SK-N-SH (cell line): ENCODE data around the gene CD68. TPM values are rescaled to one million over a fixed set of nuclear protein-coding genes. Genes with fewer than 3 reads are reported as not detected.

Experiments used
- CTCF ChIA-PET: fragments of 300-600, 350-600 bp; formaldehyde crosslinking; extraction: SDS; loops from one replicate; lab custom pipeline; 2021; lab: Yijun Ruan, JAX
- POLR2A ChIA-PET: fragments of 350-600 bp; sonication (Branson Sonifier 250); formaldehyde crosslinking; extraction: SDS; loops from one replicate; lab custom pipeline; 2020; ENCODE audit warnings: antibody characterized with exemption, inconsistent platforms; lab: Yijun Ruan, JAX
- DNase-seq: peaks from one replicate; pipeline ENCODE4 v3.0.0; 2012
- H2AFZ ChIP-seq: fragments of 200-600 bp; sonication (generic); 2 replicates; pipeline ENCODE4 v1.8.1; 2016; ENCODE audit warnings: antibody characterized with exemption, mild to moderate bottlenecking, low read depth
- H3F3A ChIP-seq: fragments of 200-600 bp; sonication (generic); replicated peaks from 2 replicates; pipeline ENCODE3; 2016; ENCODE audit warnings: antibody characterized with exemption, mild to moderate bottlenecking; ENCODE audit not compliant: insufficient read depth
- H3K27ac ChIP-seq, 2 experiments: fragments of 200-500 bp in 1 of 2; fragments of 200-600 bp in 1 of 2; sonication (Bioruptor generic) in 1 of 2; sonication (generic), shearing (Covaris generic) in 1 of 2; 2 replicates each; pipeline versions ENCODE4 v1.5.1 to v1.6.1; 2014 to 2016; ENCODE audit warnings: low read depth in 2 of 2, inconsistent platforms in 1 of 2, low read length in 1 of 2, mild to moderate bottlenecking in 1 of 2, mixed read lengths in 1 of 2
- H3K27me3 ChIP-seq: fragments of 200-600 bp; sonication (generic), shearing (Covaris generic); 2 replicates; pipeline ENCODE4 v1.6.1; 2016; ENCODE audit warnings: mixed run types; ENCODE audit not compliant: insufficient read depth
- H3K36me3 ChIP-seq, 2 experiments: fragments of 200-500 bp in 1 of 2; fragments of 200-600 bp in 1 of 2; sonication (Bioruptor generic) in 1 of 2; sonication (generic) in 1 of 2; replicated peaks in 1 of 2; 2 replicates each; pipeline versions ENCODE3 to v1.5.1; 2014 to 2016; ENCODE audit warnings: low read length in 1 of 2, mild to moderate bottlenecking in 1 of 2; ENCODE audit not compliant: insufficient read depth in 2 of 2, control insufficient read depth in 1 of 2
- H3K4me1 ChIP-seq, 2 experiments: fragments of 200-500 bp in 1 of 2; fragments of 200-600 bp in 1 of 2; sonication (Bioruptor generic) in 1 of 2; sonication (generic), shearing (Covaris generic) in 1 of 2; 2 replicates each; pipeline versions ENCODE4 v1.5.1 to v1.6.1; 2014 to 2016; ENCODE audit warnings: low read depth in 1 of 2, low read length in 1 of 2, mixed run types in 1 of 2; ENCODE audit not compliant: insufficient read depth in 2 of 2, control insufficient read depth in 1 of 2
- H3K4me2 ChIP-seq: fragments of 200-600 bp; sonication (generic), shearing (Covaris generic); 2 replicates; pipeline ENCODE4 v1.6.1; 2017; ENCODE audit warnings: mixed run types
- H3K4me3 ChIP-seq, 2 experiments: fragments of 200-500 bp in 1 of 2; fragments of 200-600 bp in 1 of 2; sonication (Bioruptor generic) in 1 of 2; sonication (generic), shearing (Covaris generic) in 1 of 2; 2 replicates each; pipeline versions ENCODE4 v1.5.1 to v1.8.1; 2014 to 2016; ENCODE audit warnings: low read depth in 2 of 2, inconsistent platforms in 1 of 2, low read length in 1 of 2, mild to moderate bottlenecking in 1 of 2, mixed read lengths in 1 of 2, moderate library complexity in 1 of 2
- H3K79me2 ChIP-seq: fragments of 200-600 bp; sonication (generic); 2 replicates; pipeline ENCODE4 v1.8.1; 2017; ENCODE audit warnings: mild to moderate bottlenecking; ENCODE audit not compliant: insufficient read depth
- H3K9ac ChIP-seq: fragments of 200-600 bp; sonication (generic); 2 replicates; pipeline ENCODE4 v1.6.1; 2017; ENCODE audit warnings: mixed run types
- H3K9me2 ChIP-seq: fragments of 200-600 bp; sonication (generic); 2 replicates; pipeline ENCODE4 v1.6.1; 2017; ENCODE audit warnings: mixed run types
- H3K9me3 ChIP-seq: fragments of 200-600 bp; sonication (generic); 2 replicates; pipeline ENCODE4 v1.6.1; 2017; ENCODE audit warnings: mixed run types, mild to moderate bottlenecking, moderate library complexity
- H4K20me1 ChIP-seq: fragments of 200-600 bp; sonication (generic); 2 replicates; pipeline ENCODE4 v1.6.1; 2017; ENCODE audit warnings: mild to moderate bottlenecking, mixed run types; ENCODE audit not compliant: insufficient read depth
- CHD2 ChIP-seq: fragments of 150-350 bp; IDR thresholded peaks from 2 replicates; pipeline ENCODE4 v1.6.1; 2018; ENCODE audit warnings: low read length; ENCODE audit not compliant: partially characterized antibody
- CTCF ChIP-seq: fragments of 200-600 bp; sonication (generic); IDR thresholded peaks from 2 replicates; pipeline ENCODE4 v1.6.1; 2017; ENCODE audit warnings: antibody characterized with exemption, mild to moderate bottlenecking, moderate library complexity
- EP300 ChIP-seq, 2 experiments: IDR thresholded peaks; 2 replicates each; pipeline versions ENCODE4 v1.4.0 to v1.6.1; 2012; ENCODE audit warnings: borderline replicate concordance in 1 of 2, low read depth in 1 of 2, low read length in 1 of 2
- JUND ChIP-seq: IDR thresholded peaks from 2 replicates; pipeline ENCODE4 v1.4.0; 2012
- MXI1 ChIP-seq: IDR thresholded peaks from 2 replicates; pipeline ENCODE4 v1.6.1; 2012; ENCODE audit warnings: mild to moderate bottlenecking, low read depth, low read length, improper control_type of control experiment
- NRF1 ChIP-seq: IDR thresholded peaks from 2 replicates; pipeline ENCODE4 v1.6.1; 2012; ENCODE audit warnings: low read depth, mild to moderate bottlenecking, low read length
- POLR2AphosphoS5 ChIP-seq: IDR thresholded peaks from 2 replicates; pipeline ENCODE4 v1.6.1; 2012; ENCODE audit warnings: low read depth, low read length
- RAD21 ChIP-seq: IDR thresholded peaks from 2 replicates; pipeline ENCODE4 v1.6.1; 2012; ENCODE audit warnings: mild to moderate bottlenecking, low read length
- RCOR1 ChIP-seq: fragments of 150-350 bp; IDR thresholded peaks from 2 replicates; pipeline ENCODE4 v1.6.1; 2017; ENCODE audit warnings: antibody characterized with exemption, low read length
- RFX5 ChIP-seq: IDR thresholded peaks from 2 replicates; pipeline ENCODE4 v1.6.1; 2012; ENCODE audit warnings: mild to moderate bottlenecking, improper control_type of control experiment, low read length
- TAF1 ChIP-seq: IDR thresholded peaks from 2 replicates; pipeline ENCODE4 v1.6.1; 2012; ENCODE audit warnings: low read depth, mild to moderate bottlenecking, low read length, moderate library complexity, borderline replicate concordance
- YY1 ChIP-seq: IDR thresholded peaks from 2 replicates; pipeline ENCODE4 v1.4.0; 2012; ENCODE audit warnings: low read depth, mild to moderate bottlenecking
- ZBTB33 ChIP-seq: IDR thresholded peaks from 2 replicates; pipeline ENCODE4 v1.4.0; 2012; ENCODE audit warnings: low read depth, borderline replicate concordance
- WGBS: methylation state at CpG from one replicate; pipeline ENCODE4 v1.1.6; 2017; ENCODE audit warnings: low lambda C conversion rate; 5-methylcytosine and 5-hydroxymethylcytosine counted together
- polyA plus RNA-seq, 3 experiments: library from polyadenylated mRNA; depleted of rRNA; stranded (reverse); fragments of >200 nt; gene quantifications; 2 replicates each; pipeline ENCODE4 v1.2.3, GENCODE V29; 2012
- TF ChIP-seq, protein P1 (sequence below): IDR thresholded peaks from 2 replicates; pipeline ENCODE4 v1.4.0; 2012; ENCODE audit warnings: low read depth
- TF ChIP-seq, protein P2 (sequence below): IDR thresholded peaks from 2 replicates; pipeline ENCODE4 v1.4.0; 2012; ENCODE audit warnings: low read depth, borderline replicate concordance
- TF ChIP-seq, protein P3 (sequence below): IDR thresholded peaks from 2 replicates; pipeline ENCODE4; 2012

Gene CD68
- polyA plus RNA-seq, 1 of the 3 experiments (the other 2 are of a cell fraction) = 62.4 TPM

GRCh38 chr17:7613769-7614424, 34.5 kb downstream of the CD68 start:
- Histone ChIP-seq H3K27ac (peak overlapping the region; percentile 75 to 84), H3K9me2 (no peaks in the 10 kb centered on the region), H3K27me3 (no peaks in the 10 kb centered on the region), H3K4me1 (peaks cover 0 to 18% of the 10 kb centered on the region in 2 experiments; a peak in 3 of 4 replicates), H3K9me3 (no peaks in the 10 kb centered on the region), H3K36me3 (peaks cover 11 to 23% of the 10 kb centered on the region in 2 experiments), H2AFZ (no peak overlapping the region), H3K4me3 (peak overlapping the region; percentile 77 to 90), H3K4me2 (peak overlapping the region; percentile 93), H3F3A (peaks cover 4% of the 10 kb centered on the region), H3K9ac (peak overlapping the region; percentile 85), H4K20me1 (peaks cover 48% of the 10 kb centered on the region), H3K79me2 (peaks cover 54% of the 10 kb centered on the region)
- DNase-seq = no peak
- POLR2A ChIA-PET = interaction anchor here (0.7 to 2.4 kb wide), 4 partner anchors 13 to 74 kb away, joined by 3 to 19 read pairs (median 9); partner anchors contain the start of genes SAT2, TP53 and WRAP53
- CTCF ChIA-PET = interaction anchor here (0.7 to 2.1 kb wide), 11 partner anchors 13 to 74 kb away, joined by 3 to 14 read pairs (median 6); partner anchors contain the start of genes ATP1B2, CD68, MPDU1 and SAT2
- 8% methylated on average over 19 of the region's 20 CpGs for WGBS
- TF ChIP-seq, protein P1, sequence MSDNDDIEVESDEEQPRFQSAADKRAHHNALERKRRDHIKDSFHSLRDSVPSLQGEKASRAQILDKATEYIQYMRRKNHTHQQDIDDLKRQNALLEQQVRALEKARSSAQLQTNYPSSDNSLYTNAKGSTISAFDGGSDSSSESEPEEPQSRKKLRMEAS = peak; percentile 47; the same call in 1 of the 2 replicates
- TF ChIP-seq NRF1 = no peak
- TF ChIP-seq POLR2AphosphoS5 = no peak
- TF ChIP-seq TAF1 = no peak
- TF ChIP-seq RAD21 = 0 out of 2 replicates have a peak, but pooled peaks have one; percentile 10
- TF ChIP-seq MXI1 = peak; percentile 17; the same call in 1 of the 2 replicates
- no peak for TF ChIP-seq CHD2

DNA sequence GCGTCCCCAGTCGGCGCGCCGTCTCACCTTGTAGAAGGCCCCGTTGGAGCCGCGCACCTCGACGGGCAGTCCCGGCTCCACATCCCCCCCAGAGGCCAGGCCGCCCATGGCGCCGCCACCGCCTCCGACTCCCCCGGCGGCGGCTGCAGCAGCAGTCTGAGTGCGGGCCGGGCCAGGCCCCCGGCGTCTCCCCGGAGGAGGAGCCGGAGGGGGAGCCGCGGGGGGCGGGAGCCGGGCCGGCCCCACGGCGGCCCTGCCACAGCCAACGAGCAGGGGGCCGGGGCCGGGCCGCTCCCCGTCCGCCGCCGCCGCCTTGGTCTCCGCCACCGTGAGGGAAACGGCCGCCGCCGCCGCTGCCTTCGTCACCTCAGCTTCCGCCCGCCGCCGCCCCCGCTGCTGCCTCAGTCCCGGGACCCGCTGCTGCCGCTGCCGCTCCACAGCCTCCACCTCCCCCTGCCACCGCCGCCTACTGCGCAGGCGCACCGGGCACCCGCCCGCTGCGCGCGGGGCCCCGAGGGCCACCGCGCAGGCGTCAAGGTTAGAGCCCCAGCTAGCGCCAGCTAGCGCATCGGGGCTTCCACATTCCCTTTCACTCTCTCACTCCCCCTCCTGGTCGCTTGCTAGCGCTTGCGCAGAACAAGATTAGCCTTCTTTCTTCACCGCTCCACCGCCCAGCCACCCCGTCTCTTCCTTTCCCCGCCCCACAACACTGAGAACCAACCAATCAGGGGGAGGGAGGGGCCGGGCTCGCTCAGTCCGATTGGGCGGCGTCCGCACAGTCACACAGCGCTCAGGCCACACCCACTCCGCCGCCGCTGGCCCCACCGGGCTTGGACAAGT, 35.2 kb downstream of the CD68 start, which contains the start of gene FXR2:
TSS of gene FXR2 (minus strand) at position 473 of the 840 bp plus-strand sequence. CDS start at position 108, 365 bp downstream.
- Histone ChIP-seq H4K20me1 (peaks cover 42% of the 10 kb centered on the region), H3K4me2 (peak within 1 kb of the TSS; percentile 93), H3F3A (peaks cover 4% of the 10 kb centered on the region), H3K9me3 (no peaks in the 10 kb centered on the region), H3K27ac (peak within 1 kb of the TSS; percentile 75 to 84), H2AFZ (peak within 1 kb of the TSS; percentile 79; the same call in 1 of the 2 replicates), H3K27me3 (no peaks in the 10 kb centered on the region), H3K9me2 (no peaks in the 10 kb centered on the region), H3K9ac (peak within 1 kb of the TSS; percentile 85), H3K79me2 (peaks cover 46% of the 10 kb centered on the region), H3K4me1 (peaks cover 0 to 18% of the 10 kb centered on the region in 2 experiments; a peak in 3 of 4 replicates), H3K36me3 (peaks cover 11 to 17% of the 10 kb centered on the region in 2 experiments), H3K4me3 (peak within 1 kb of the TSS; percentile 77 to 90)
- ChIA-PET CTCF (interaction anchor here (0.6 to 2.1 kb wide), 11 partner anchors 12 to 73 kb away, joined by 3 to 14 read pairs (median 6); partner anchors contain the start of genes ATP1B2, CD68, MPDU1 and SAT2), POLR2A (interaction anchor here (0.7 to 2.4 kb wide), 9 partner anchors 12 to 73 kb away, joined by 3 to 19 read pairs (median 5); partner anchors contain the start of genes CD68, SAT2, TP53 and WRAP53)
- peak; percentile 99 for DNase-seq
- under 1% methylated on average over 23 of the region's 93 CpGs for WGBS
- 0 out of 2 replicates have a peak, but pooled peaks have one; percentile 16 for TF ChIP-seq YY1
- TF ChIP-seq RFX5 = peak; percentile 93
- TF ChIP-seq RCOR1 = no peak
- TF ChIP-seq POLR2AphosphoS5 = peak; percentile 26; the same call in 1 of the 2 replicates
- TF ChIP-seq ZBTB33 = no peak
- TF ChIP-seq JUND = no peak
- peak; percentile 71 for TF ChIP-seq TAF1
- TF ChIP-seq, protein P2, sequence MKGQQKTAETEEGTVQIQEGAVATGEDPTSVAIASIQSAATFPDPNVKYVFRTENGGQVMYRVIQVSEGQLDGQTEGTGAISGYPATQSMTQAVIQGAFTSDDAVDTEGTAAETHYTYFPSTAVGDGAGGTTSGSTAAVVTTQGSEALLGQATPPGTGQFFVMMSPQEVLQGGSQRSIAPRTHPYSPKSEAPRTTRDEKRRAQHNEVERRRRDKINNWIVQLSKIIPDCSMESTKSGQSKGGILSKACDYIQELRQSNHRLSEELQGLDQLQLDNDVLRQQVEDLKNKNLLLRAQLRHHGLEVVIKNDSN = no peak
- TF ChIP-seq, protein P3, sequence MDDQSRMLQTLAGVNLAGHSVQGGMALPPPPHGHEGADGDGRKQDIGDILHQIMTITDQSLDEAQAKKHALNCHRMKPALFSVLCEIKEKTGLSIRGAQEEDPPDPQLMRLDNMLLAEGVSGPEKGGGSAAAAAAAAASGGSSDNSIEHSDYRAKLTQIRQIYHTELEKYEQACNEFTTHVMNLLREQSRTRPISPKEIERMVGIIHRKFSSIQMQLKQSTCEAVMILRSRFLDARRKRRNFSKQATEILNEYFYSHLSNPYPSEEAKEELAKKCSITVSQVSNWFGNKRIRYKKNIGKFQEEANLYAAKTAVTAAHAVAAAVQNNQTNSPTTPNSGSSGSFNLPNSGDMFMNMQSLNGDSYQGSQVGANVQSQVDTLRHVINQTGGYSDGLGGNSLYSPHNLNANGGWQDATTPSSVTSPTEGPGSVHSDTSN = no peak
- TF ChIP-seq, protein P1 = peak; percentile 42
- TF ChIP-seq NRF1 = peak; percentile 91
- TF ChIP-seq CTCF = peak; percentile 52
- peak in 1 of 2 experiments; percentile 35; a peak in 1 of 4 replicates for TF ChIP-seq EP300 (IDR thresholded peaks at IDR 0.05; ENCODE audit: borderline replicate concordance in 1 of 2, low read depth in 1 of 2, low read length in 1 of 2)
